Inferior parietal cortex (tissue), 1 donor: Measurements from ENCODE around the gene KPTN.

Experiments used
- DNase-seq: peaks from one replicate; pipeline ENCODE4 v3.0.0-alpha.2; 2016; ENCODE audit errors: extremely low spot score

Gene KPTN

DNA sequence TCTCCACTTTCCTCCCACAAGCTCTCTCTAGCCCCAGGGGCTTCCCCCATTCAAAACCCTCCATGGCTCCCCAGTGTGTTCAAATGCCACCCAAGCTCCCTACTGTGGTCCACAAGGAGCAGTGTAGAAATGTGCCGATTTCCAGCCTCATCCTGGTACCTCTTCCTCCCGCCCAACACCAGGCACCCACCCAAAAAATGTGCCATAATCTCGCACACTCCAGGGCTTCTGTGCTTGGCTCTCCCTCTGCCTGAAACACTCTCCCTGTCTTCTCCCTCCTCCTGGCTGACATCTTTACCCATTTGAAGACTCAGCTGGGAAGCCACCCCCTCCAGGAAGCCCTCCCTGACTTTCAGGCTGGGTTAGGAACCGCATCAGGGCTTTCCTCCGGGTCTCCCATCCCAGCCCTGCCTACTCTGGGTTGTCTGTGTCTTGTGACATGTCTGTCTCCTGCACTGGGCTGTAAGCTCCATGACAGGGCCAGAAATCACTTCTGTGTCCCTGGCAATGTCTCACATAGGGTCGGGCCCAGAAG is 48.1 kb downstream of the KPTN start:
- no peak for DNase-seq

DNA sequence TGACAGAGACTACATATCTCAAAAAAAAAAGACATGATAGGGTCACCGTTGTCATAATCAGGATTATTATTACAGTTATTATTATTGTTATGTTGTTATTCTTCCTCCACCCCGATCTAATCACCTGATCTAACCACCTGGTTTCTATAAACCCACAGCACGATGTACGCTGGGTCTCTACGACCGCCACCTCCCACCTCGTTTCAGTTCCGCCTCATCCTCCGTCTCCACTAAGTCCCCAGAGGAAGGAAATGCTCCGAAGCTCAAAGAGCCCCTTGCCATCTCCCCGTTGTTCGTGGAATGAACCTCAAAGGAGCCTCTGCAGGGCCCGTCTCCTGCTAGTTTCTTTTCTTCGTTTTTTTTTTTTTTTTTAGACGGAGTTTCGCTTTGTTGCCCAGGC is 48.8 kb downstream of the KPTN start:
- no peak for DNase-seq

DNA sequence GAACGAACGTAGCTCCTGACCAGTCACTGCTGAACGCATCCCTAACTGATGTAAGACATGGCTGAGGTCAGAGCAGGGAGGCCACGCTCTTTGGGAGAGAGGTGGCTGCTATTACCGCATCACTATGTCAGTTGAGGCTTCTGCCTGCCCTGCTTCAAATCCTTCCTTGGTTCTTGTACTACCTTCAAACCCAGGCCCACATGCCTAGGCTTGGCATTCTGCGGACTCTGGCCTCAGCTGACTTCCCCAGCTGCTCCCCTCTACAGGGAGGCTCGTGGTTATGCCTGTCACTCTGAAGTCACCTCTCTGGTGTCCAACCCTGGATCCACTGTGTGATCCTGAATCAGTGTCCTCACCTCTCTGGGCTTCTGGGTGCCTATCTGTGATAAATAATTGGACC is 49.9 kb downstream of the KPTN start:
- DNase-seq = no peak

DNA sequence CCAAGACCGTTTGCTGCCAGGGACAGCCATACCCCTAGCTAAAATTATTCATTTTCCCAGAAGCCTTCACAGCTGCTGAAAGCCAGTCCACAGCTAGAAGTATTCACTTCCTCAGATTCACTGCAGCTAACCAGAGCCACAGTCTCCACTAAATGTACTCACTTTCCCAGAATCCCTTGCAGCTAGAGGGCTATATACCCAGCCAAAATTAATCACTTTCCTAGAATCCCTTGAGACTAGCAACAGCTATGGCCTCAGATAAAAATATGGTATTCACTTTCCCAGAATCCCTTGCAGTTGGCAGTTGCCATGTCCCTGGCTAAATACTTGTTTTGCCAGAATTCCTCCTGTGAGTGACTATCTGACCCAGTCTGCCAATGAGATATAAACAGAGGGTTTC is 50.9 kb downstream of the KPTN start:
- no peak for DNase-seq

DNA sequence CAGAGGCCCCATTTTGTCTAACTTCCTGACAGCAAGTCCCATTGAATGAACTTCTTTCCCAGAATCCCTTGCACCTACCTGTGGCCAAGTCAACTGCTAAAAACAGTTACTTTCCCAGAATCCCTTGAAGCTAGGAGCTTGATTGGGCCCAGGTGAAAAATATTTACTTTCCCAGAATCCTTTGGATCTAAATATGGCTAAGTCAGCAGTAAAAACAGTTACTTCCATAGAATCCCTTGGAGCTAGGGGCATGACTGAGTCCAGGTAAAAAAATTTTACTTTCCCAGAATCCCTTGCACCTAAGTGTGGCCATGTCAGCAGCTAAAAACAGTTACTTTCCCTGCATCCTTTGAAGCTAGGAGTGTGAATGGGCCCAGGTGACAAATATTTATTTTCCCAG is 51.5 kb downstream of the KPTN start:
- DNase-seq = no peak

DNA sequence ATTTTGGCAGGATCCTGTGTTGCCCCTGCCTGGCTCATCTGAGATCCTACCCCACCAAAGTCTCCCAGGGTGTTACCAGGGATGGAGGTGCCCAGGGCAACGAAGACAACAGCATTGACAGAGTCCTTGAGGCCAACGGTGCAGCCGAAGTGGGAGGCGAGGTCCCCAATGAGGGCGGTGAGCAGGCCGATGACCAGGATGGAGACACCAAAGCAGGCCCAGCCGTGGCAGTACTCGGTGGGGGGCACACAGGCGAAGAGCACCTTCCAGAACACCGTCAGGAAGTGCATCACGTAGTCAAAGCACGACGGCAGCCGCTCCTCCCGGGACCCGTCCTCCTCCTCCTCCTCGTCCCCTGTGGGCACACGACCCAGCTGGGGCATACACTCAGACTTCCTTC is 51.9 kb downstream of the KPTN start:
- DNase-seq = no peak

DNA sequence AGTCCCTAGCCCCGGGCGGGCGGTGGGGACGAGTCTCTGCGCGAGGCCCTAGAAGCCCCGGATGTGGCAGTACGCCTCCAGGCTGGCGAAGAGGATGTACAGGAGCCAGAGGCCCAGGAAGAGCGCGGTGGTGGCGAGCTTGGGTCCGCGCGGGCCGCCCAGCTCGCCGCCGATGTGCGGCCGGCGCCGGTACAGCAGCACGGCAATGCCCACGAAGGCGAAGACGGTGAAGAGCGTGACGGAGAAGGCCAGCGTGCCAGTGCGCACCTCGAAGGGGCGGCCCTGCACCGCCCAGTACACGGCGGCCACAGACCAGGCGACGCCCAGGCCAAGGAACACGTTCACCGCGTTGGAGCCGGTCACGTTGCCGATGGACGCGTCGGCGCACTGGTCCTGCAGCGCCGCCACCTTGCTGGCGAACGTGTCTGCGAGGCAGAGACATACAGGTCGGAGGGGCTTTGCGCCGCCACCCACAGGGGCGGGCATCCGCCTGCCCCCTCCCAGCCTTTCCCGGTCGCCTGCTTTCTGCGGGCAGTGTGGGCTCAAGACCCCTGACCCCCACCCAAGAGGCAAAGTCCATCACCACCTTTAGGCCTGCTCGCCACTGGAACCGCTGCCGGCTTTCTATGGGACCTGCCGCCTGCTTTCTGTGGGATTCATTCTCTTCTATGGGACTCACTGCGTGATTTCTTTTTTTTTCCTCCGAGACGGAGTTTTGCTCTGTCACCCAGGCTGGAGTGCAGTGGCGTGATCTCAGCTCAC is 53.8 kb downstream of the KPTN start:
- DNase-seq = no peak

DNA sequence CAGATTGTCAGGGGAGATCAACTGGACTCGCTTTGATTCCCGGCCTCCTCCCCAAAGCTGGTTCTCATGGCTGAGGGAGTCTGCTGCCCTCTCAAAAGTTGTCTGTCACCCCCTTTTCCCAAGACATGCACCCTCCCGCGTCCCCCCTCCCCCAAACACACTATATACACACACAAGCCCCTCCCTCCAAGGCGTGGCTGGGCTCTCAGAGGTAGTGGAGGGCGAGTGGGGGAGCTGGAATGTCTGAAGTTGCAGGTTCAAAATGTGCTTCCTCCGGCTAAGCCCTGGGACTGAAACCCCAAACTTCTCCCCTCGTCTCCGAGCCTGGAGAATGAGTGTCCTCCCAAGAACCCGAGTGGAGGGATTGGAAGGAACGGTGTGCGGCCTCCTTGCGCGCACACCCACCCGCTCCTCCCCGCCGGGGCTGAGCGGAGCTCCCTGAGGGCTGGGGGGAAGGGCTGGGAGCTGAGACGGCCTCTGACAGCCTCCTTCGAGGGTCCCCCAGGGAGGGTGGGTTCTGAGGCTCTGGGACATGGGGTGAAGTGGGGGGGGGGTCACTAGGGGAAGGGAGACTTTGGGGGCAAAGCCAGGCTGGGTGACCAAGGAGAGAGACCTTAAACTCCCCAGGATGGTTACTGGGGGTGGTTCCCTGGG is 54.8 kb downstream of the KPTN start:
- DNase-seq = no peak

DNA sequence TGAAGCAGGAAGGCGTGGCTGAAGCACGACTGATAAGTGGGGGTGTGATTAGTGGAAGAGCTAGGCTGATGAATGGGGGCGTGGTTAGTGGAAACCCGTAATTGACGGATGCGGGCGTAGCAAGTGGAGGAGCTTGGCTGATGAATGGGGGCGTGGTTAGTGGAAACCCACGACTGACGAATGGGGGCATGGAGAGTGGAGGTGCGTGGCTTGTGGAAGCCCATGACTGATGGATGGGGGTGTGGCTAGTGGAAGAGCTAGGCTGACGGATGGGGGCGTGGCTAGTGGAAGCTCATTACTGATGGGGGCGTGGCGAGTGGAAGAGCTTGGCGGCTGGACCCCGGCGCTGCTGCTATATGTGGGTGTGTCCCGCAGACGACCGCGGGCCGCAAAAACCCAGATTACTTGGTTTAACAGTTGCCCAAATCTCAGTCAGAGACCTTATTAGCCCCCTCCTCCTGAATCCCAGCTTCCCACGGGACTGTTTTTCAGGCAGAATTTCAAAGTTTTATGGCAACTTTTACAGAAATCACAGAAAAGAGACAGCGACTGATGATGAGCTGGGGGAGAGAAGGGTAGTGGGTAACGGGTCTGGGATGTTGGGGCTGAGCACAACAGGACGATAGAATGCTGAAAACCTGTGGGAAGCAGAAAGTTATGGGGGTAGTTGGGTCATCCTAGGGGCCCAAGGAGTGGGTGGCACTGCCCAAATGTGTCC is 55.7 kb downstream of the KPTN start:
- peak; percentile 82 for DNase-seq

DNA sequence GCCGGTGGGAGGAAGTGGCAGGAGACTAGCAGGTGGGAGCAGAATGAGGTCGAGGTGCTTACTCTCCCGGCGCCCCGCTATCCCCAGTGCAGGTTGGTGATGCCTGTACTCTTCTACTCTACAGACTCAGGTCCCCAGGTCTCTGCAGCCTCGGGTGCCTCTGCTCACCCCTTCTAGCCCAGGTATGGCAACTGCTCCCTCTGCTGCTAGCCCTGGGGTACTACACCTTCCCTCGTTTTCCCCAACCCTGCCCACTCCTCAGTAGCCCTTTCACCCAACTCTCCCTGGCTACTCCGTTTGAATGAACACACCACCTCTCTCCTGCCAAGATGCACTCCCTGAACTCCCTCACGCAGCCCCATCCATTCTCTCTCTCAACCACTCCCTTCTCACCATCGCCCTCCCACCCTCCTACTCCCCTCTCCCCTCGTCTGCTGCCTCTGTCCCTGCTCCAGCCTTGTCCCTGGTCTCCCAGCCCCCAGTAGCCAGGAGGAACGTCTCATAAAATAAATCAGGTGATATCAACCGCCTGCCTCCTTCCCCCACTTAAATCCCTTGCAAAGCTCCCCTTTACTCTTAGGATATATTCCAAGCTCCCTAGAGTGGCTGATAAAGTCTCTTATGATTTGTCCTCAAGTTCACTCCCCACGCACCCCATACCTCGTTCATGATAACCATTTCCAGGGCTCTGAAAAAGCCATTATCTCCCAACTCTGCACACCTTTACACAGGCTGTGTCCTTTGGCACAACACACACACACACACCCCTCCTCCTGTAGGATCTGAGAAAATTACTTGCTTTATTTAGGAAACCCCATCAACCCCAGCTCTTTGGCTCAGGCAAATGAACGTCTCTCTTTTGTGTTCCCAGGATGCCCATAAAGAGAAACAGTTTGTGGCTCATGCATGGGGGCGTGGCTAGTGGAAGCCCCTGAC is 56.5 kb downstream of the KPTN start:
- DNase-seq = no peak
